GM23338 (cell line): ENCODE results near the gene UBE2E2. TPM values are rescaled to one million over a fixed set of nuclear protein-coding genes. Genes with fewer than 3 reads are reported as not detected.

Experiments used
- ATAC-seq: fragments of 200-7000 bp; cut with Tn5 transposase; 3 replicates; pipeline ENCODE4 v1.9.1; 2020
- DNase-seq: peaks from one replicate; pipeline ENCODE4 v3.0.0-alpha.2; 2015; ENCODE audit warnings: low spot score
- H2AFZ ChIP-seq: fragments of 200-600 bp; sonication (generic); 2 replicates; pipeline ENCODE4 v1.8.0; 2016; ENCODE audit warnings: antibody characterized with exemption, mild to moderate bottlenecking, moderate library complexity
- H3F3A ChIP-seq: fragments of 200-600 bp; sonication (generic); replicated peaks from 2 replicates; pipeline ENCODE4 v1.8.0; 2017; ENCODE audit warnings: antibody characterized with exemption, mixed run types, low read depth
- H3K27ac ChIP-seq: fragments of 200-600 bp; sonication (generic); 2 replicates; pipeline ENCODE4 v1.6.1; 2016; ENCODE audit warnings: low read depth
- H3K27me3 ChIP-seq: fragments of 200-600 bp; sonication (generic); 2 replicates; pipeline ENCODE4 v1.8.0; 2016; ENCODE audit warnings: mild to moderate bottlenecking, mixed run types, moderate library complexity; ENCODE audit not compliant: insufficient read depth
- H3K36me3 ChIP-seq: fragments of 200-600 bp; sonication (generic); 2 replicates; pipeline ENCODE4 v1.8.0; 2016; ENCODE audit warnings: mild to moderate bottlenecking; ENCODE audit not compliant: insufficient read depth
- H3K4me1 ChIP-seq: fragments of 200-600 bp; sonication (generic); 2 replicates; pipeline ENCODE4 v1.8.0; 2016; ENCODE audit warnings: mild to moderate bottlenecking, moderate library complexity; ENCODE audit not compliant: insufficient read depth
- H3K4me2 ChIP-seq: fragments of 200-600 bp; sonication (generic); 2 replicates; pipeline ENCODE4 v1.7.1; 2017; ENCODE audit warnings: mixed run types
- H3K4me3 ChIP-seq: fragments of 200-600 bp; sonication (generic); 2 replicates; pipeline ENCODE4 v1.6.1; 2016; ENCODE audit warnings: mixed run types
- H3K79me2 ChIP-seq: fragments of 200-600 bp; sonication (generic); replicated peaks from 2 replicates; pipeline ENCODE4 v1.8.0; 2017; ENCODE audit warnings: mild to moderate bottlenecking; ENCODE audit not compliant: insufficient read depth
- H3K9me2 ChIP-seq: fragments of 200-600 bp; sonication (generic); 2 replicates; pipeline ENCODE4 v1.8.0; 2017; ENCODE audit not compliant: insufficient read depth
- H4K20me1 ChIP-seq: fragments of 200-600 bp; sonication (generic); replicated peaks from 2 replicates; pipeline ENCODE4 v1.8.0; 2017; ENCODE audit warnings: mild to moderate bottlenecking; ENCODE audit not compliant: insufficient read depth
- H3K27ac Mint-ChIP-seq: 2 replicates; pipeline ENCODE4 v1.8.0; 2020; ENCODE audit warnings: inconsistent platforms, mild to moderate bottlenecking, moderate library complexity, mixed read lengths
- H3K27me3 Mint-ChIP-seq: 3 replicates; pipeline ENCODE4 v1.8.0; 2022; ENCODE audit warnings: low read depth, mild to moderate bottlenecking, moderate library complexity, mixed read lengths, inconsistent platforms; ENCODE audit not compliant: insufficient read depth, poor library complexity
- H3K36me3 Mint-ChIP-seq: 3 replicates; pipeline ENCODE4 v1.8.0; 2021; ENCODE audit warnings: low read depth, mild to moderate bottlenecking, inconsistent platforms, moderate library complexity, mixed read lengths
- H3K4me1 Mint-ChIP-seq: 3 replicates; pipeline ENCODE4 v1.8.0; 2020; ENCODE audit warnings: mild to moderate bottlenecking, inconsistent platforms, mixed read lengths
- H3K4me3 Mint-ChIP-seq: 3 replicates; pipeline ENCODE4 v1.8.0; 2021; ENCODE audit warnings: moderate library complexity, mild to moderate bottlenecking, inconsistent platforms, mixed read lengths
- H3K9me3 Mint-ChIP-seq: 3 replicates; pipeline ENCODE4 v1.8.0; 2020; ENCODE audit warnings: moderate library complexity, mild to moderate bottlenecking, inconsistent platforms, mixed read lengths
- CREB1 ChIP-seq: fragments of 250-450 bp; sonication (Bioruptor Pico); IDR thresholded peaks from 2 replicates; pipeline ENCODE4 v1.5.0; 2020; ENCODE audit warnings: low read depth, mild to moderate bottlenecking, moderate library complexity
- EZH2phosphoT487 ChIP-seq: fragments of 200-600 bp; sonication (generic); IDR thresholded peaks from one replicate; pipeline ENCODE4 v1.8.1; 2018; ENCODE audit warnings: antibody characterized with exemption; ENCODE audit not compliant: unreplicated experiment
- NANOG ChIP-seq: IDR thresholded peaks from 2 replicates; pipeline ENCODE4 v1.6.1; 2016; ENCODE audit warnings: antibody characterized with exemption, borderline replicate concordance
- POLR2AphosphoS5 ChIP-seq: IDR thresholded peaks from 2 replicates; pipeline ENCODE4 v1.6.1; 2016; ENCODE audit warnings: antibody characterized with exemption, low read depth
- ZNF331 ChIP-seq: fragments of 250-450 bp; sonication (Bioruptor Pico); IDR thresholded peaks from 2 replicates; pipeline ENCODE4 v1.5.0; 2020; ENCODE audit warnings: low read depth, mild to moderate bottlenecking, moderate library complexity
- polyA plus RNA-seq: library from polyadenylated mRNA; unstranded; fragments of >200 nt; fragmentation: Nextera tagmentation; extraction: Ambion mirVana; gene quantifications from 2 replicates; pipeline ENCODE4 v1.2.1, GENCODE V29; 2016
- total RNA-seq: library from RNA; depleted of rRNA; stranded (reverse); fragments of >200 nt; shearing (Covaris generic); gene quantifications from 2 replicates; pipeline ENCODE4 v1.2.3, GENCODE V29; 2014
- TF ChIP-seq, protein P1 (sequence below): IDR thresholded peaks from 2 replicates; pipeline ENCODE4 v1.6.1; 2016; ENCODE audit warnings: antibody characterized with exemption
- TF ChIP-seq, protein P2 (sequence below): fragments of 250-450 bp; sonication (Bioruptor Pico); IDR thresholded peaks from 2 replicates; pipeline ENCODE4 v1.5.0; 2020; ENCODE audit warnings: mild to moderate bottlenecking, moderate library complexity

The UBE2E2 gene
- total and polyA plus RNA-seq, 2 experiments from 2014 or later: 86.9 to 169 TPM

DNA sequence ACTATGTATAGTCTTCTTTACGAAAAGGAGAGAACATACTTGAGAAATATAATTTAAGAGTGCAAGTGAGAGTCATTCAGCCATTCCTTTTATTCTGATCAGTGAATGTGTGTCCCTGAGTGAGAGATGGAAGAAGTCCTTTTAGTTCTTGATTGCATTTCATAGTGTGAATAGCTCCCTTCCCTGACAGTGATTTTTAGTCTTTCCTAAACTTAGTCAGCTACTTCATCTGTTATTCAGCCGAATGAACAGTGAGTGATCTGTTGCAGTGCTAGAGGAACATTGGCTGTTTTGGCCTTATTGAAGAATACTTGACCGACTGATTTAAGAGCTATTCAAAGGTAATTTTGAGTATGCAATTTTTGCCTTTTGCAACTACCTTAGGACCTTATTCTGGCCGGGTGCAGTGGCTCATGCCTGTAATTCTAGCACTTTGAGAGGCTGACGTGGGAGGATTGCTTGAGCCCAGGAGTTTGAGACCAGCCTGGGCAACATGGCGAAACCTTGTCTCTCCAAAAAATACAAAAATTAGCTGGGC is 45.5 kb downstream of the UBE2E2 start:
- H3K27ac ChIP-seq: 0 out of 2 replicates have a peak overlapping the region, but pooled peaks have one; percentile 1
- peaks cover 3% of the 10 kb centered on the region for H4K20me1 ChIP-seq
- no peak overlapping the region for H3K4me3 Mint-ChIP-seq
- no peak overlapping the region for H3K4me2 ChIP-seq
- H3K9me2 ChIP-seq: no peaks in the 10 kb centered on the region
- no peak for DNase-seq
- H3K36me3 Mint-ChIP-seq: no peaks in the 10 kb centered on the region; the same call in 2 of the 3 replicates
- peaks cover 89% of the 10 kb centered on the region for H3K79me2 ChIP-seq
- TF ChIP-seq CREB1 (CRISPR knock-in tag): no peak
- TF ChIP-seq, protein P1, sequence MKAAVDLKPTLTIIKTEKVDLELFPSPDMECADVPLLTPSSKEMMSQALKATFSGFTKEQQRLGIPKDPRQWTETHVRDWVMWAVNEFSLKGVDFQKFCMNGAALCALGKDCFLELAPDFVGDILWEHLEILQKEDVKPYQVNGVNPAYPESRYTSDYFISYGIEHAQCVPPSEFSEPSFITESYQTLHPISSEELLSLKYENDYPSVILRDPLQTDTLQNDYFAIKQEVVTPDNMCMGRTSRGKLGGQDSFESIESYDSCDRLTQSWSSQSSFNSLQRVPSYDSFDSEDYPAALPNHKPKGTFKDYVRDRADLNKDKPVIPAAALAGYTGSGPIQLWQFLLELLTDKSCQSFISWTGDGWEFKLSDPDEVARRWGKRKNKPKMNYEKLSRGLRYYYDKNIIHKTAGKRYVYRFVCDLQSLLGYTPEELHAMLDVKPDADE: no peak
- no peak overlapping the region for H2AFZ ChIP-seq
- H3F3A ChIP-seq: no peaks in the 10 kb centered on the region
- no peaks in the 10 kb centered on the region for H3K9me3 Mint-ChIP-seq
- H3K4me1 Mint-ChIP-seq: peaks cover 12% of the 10 kb centered on the region; the same call in 2 of the 3 replicates
- H3K36me3 ChIP-seq: no peaks in the 10 kb centered on the region
- H3K4me1 ChIP-seq: peaks cover 6% of the 10 kb centered on the region
- no peaks in the 10 kb centered on the region for H3K27me3 ChIP-seq
- H3K4me3 ChIP-seq: no peak overlapping the region
- no peak overlapping the region for H3K27ac Mint-ChIP-seq
- H3K27me3 Mint-ChIP-seq: peaks cover 3% of the 10 kb centered on the region
- ATAC-seq: no peak

DNA sequence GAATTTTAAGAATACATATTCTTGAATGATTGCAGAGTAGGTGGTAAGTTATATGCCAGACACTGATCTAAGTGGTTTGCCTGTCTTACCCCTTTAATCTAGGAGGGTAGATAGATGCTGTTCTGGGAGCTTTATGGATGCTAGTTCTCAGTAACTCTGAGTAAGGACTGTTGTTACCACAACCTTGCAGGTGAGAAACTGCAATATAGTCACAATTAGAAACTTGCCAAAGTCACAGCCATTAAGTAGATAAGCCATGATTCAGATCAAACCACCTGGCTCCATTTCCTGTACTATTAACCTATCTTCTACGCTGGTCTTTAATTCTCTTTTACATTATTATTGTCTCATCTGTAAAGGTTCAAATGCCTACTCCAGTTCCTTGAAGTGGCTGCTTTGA is 46.8 kb downstream of the UBE2E2 start:
- no peak for DNase-seq
- H3K27ac ChIP-seq: no peak overlapping the region
- peaks cover 6% of the 10 kb centered on the region for H3K4me1 ChIP-seq
- no peak overlapping the region for H2AFZ ChIP-seq
- no peaks in the 10 kb centered on the region for H3K36me3 ChIP-seq
- H3K4me3 ChIP-seq: no peak overlapping the region
- Mint-ChIP-seq H3K36me3 (no peaks in the 10 kb centered on the region; the same call in 2 of the 3 replicates), H3K27me3 (peaks cover 3% of the 10 kb centered on the region), H3K4me1 (peaks cover 12% of the 10 kb centered on the region; the same call in 2 of the 3 replicates), H3K4me3 (no peak overlapping the region), H3K27ac (no peak overlapping the region), H3K9me3 (no peaks in the 10 kb centered on the region)
- peaks cover 3% of the 10 kb centered on the region for H4K20me1 ChIP-seq
- H3K9me2 ChIP-seq: no peaks in the 10 kb centered on the region
- H3K27me3 ChIP-seq: no peaks in the 10 kb centered on the region
- no peak overlapping the region for H3K4me2 ChIP-seq
- peaks cover 86% of the 10 kb centered on the region for H3K79me2 ChIP-seq
- TF ChIP-seq ZNF331 (CRISPR knock-in tag) (no peak), NANOG (no peak), CREB1 (CRISPR knock-in tag) (no peak)
- ATAC-seq: no peak
- H3F3A ChIP-seq: no peaks in the 10 kb centered on the region

DNA sequence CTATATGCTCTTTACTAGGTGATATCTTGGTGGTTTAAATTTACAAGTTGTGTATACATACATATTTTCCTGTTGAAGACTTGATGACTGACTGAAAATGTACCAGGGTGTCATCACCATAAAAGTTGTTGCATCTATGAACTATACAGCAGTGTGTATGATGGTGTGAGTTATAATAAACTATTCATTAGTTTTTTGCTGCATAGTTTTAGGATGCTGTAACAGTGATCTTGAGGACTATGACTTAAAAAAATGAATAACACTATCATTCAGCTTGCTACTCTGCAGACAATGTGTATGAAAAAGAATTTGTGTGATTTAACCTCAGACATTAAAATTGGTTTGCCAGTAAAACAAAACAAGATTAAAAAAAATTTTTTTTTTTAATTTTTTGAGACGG is 49.0 kb downstream of the UBE2E2 start:
- Mint-ChIP-seq H3K36me3 (no peaks in the 10 kb centered on the region; the same call in 2 of the 3 replicates), H3K4me3 (no peak overlapping the region), H3K27ac (no peak overlapping the region), H3K4me1 (peaks cover 12% of the 10 kb centered on the region; the same call in 2 of the 3 replicates), H3K27me3 (peaks cover 3% of the 10 kb centered on the region), H3K9me3 (no peaks in the 10 kb centered on the region)
- Histone ChIP-seq H3K4me1 (peaks cover 6% of the 10 kb centered on the region), H3K27ac (no peak overlapping the region), H3K9me2 (no peaks in the 10 kb centered on the region; the same call in 1 of the 2 replicates), H3K36me3 (no peaks in the 10 kb centered on the region), H2AFZ (no peak overlapping the region), H4K20me1 (no peaks in the 10 kb centered on the region; the same call in none of the 2 replicates), H3K79me2 (peaks cover 86% of the 10 kb centered on the region), H3F3A (no peaks in the 10 kb centered on the region), H3K27me3 (no peaks in the 10 kb centered on the region), H3K4me3 (no peak overlapping the region), H3K4me2 (no peak overlapping the region)
- no peak for DNase-seq
- no peak for ATAC-seq
- no peak for TF ChIP-seq EZH2phosphoT487
- TF ChIP-seq, protein P1: no peak
- TF ChIP-seq, protein P2, sequence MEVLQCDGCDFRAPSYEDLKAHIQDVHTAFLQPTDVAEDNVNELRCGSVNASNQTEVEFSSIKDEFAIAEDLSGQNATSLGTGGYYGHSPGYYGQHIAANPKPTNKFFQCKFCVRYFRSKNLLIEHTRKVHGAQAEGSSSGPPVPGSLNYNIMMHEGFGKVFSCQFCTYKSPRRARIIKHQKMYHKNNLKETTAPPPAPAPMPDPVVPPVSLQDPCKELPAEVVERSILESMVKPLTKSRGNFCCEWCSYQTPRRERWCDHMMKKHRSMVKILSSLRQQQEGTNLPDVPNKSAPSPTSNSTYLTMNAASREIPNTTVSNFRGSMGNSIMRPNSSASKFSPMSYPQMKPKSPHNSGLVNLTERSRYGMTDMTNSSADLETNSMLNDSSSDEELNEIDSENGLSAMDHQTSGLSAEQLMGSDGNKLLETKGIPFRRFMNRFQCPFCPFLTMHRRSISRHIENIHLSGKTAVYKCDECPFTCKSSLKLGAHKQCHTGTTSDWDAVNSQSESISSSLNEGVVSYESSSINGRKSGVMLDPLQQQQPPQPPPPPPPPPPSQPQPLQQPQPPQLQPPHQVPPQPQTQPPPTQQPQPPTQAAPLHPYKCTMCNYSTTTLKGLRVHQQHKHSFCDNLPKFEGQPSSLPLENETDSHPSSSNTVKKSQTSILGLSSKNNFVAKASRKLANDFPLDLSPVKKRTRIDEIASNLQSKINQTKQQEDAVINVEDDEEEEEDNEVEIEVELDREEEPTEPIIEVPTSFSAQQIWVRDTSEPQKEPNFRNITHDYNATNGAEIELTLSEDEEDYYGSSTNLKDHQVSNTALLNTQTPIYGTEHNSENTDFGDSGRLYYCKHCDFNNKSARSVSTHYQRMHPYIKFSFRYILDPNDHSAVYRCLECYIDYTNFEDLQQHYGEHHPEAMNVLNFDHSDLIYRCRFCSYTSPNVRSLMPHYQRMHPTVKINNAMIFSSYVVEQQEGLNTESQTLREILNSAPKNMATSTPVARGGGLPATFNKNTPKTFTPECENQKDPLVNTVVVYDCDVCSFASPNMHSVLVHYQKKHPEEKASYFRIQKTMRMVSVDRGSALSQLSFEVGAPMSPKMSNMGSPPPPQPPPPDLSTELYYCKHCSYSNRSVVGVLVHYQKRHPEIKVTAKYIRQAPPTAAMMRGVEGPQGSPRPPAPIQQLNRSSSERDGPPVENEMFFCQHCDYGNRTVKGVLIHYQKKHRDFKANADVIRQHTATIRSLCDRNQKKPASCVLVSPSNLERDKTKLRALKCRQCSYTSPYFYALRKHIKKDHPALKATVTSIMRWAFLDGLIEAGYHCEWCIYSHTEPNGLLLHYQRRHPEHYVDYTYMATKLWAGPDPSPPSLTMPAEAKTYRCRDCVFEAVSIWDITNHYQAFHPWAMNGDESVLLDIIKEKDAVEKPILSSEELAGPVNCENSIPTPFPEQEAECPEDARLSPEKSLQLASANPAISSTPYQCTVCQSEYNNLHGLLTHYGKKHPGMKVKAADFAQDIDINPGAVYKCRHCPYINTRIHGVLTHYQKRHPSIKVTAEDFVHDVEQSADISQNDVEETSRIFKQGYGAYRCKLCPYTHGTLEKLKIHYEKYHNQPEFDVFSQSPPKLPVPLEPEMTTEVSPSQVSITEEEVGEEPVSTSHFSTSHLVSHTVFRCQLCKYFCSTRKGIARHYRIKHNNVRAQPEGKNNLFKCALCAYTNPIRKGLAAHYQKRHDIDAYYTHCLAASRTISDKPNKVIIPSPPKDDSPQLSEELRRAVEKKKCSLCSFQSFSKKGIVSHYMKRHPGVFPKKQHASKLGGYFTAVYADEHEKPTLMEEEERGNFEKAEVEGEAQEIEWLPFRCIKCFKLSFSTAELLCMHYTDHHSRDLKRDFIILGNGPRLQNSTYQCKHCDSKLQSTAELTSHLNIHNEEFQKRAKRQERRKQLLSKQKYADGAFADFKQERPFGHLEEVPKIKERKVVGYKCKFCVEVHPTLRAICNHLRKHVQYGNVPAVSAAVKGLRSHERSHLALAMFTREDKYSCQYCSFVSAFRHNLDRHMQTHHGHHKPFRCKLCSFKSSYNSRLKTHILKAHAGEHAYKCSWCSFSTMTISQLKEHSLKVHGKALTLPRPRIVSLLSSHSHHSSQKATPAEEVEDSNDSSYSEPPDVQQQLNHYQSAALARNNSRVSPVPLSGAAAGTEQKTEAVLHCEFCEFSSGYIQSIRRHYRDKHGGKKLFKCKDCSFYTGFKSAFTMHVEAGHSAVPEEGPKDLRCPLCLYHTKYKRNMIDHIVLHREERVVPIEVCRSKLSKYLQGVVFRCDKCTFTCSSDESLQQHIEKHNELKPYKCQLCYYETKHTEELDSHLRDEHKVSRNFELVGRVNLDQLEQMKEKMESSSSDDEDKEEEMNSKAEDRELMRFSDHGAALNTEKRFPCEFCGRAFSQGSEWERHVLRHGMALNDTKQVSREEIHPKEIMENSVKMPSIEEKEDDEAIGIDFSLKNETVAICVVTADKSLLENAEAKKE: no peak
- TF ChIP-seq ZNF331 (CRISPR knock-in tag): no peak
- no peak for TF ChIP-seq NANOG
- no peak for TF ChIP-seq POLR2AphosphoS5
